Activated CD4-positive, alpha-beta T cell treated with anti-CD3 and anti-CD28 coated beads, Interleukin-2, amount 10 ng/mL, durations not matched to agents 24 days and 14 days (primary cell): Measurements from ENCODE around the gene LORICRIN. TPM values are rescaled to one million over a fixed set of nuclear protein-coding genes. Genes with fewer than 3 reads are reported as not detected.

Experiments
- DNase-seq: peaks from one replicate; pipeline ENCODE4 v3.0.0; 2022
- H3K27ac Mint-ChIP-seq: one replicate; pipeline ENCODE4 v1.8.0; 2022; ENCODE audit warnings: mild to moderate bottlenecking, mixed read lengths
- H3K27me3 Mint-ChIP-seq: one replicate; pipeline ENCODE4 v1.8.0; 2022; ENCODE audit warnings: mixed read lengths
- H3K36me3 Mint-ChIP-seq: one replicate; pipeline ENCODE4 v1.8.0; 2022; ENCODE audit warnings: low read depth, mild to moderate bottlenecking, mixed read lengths
- H3K4me1 Mint-ChIP-seq: one replicate; pipeline ENCODE4 v1.8.0; 2021; ENCODE audit warnings: mixed read lengths
- H3K4me3 Mint-ChIP-seq: one replicate; pipeline ENCODE4 v1.8.0; 2022; ENCODE audit warnings: mild to moderate bottlenecking, moderate library complexity, mixed read lengths
- H3K9me3 Mint-ChIP-seq: one replicate; pipeline ENCODE4 v1.8.0; 2021; ENCODE audit warnings: mixed read lengths
- intact Hi-C: fragments of 100-400 bp; cut with micrococcal nuclease; formaldehyde crosslinking; loops from one replicate; pipeline ENCODE4 v1.15.1; 2023
- total RNA-seq: library from RNA; stranded (reverse); gene quantifications from 2 replicates; pipeline ENCODE4 v1.2.3, GENCODE V29; 2022

Gene LORICRIN
- total RNA-seq, 1 donor from 2014 or later: not detected

GRCh38 chr1:153260585-153261280 lies 1.2 kb downstream of the LORICRIN start:
- Mint-ChIP-seq H3K27me3 (peaks cover 66% of the 10 kb centered on the region), H3K4me1 (peaks cover 18% of the 10 kb centered on the region), H3K36me3 (peaks cover 3% of the 10 kb centered on the region), H3K4me3 (peak overlapping the region; percentile 51), H3K9me3 (no peaks in the 10 kb centered on the region), H3K27ac (peak overlapping the region; percentile 64)
- peak; percentile 64 for DNase-seq
- intact Hi-C loops: no loop called here

DNA sequence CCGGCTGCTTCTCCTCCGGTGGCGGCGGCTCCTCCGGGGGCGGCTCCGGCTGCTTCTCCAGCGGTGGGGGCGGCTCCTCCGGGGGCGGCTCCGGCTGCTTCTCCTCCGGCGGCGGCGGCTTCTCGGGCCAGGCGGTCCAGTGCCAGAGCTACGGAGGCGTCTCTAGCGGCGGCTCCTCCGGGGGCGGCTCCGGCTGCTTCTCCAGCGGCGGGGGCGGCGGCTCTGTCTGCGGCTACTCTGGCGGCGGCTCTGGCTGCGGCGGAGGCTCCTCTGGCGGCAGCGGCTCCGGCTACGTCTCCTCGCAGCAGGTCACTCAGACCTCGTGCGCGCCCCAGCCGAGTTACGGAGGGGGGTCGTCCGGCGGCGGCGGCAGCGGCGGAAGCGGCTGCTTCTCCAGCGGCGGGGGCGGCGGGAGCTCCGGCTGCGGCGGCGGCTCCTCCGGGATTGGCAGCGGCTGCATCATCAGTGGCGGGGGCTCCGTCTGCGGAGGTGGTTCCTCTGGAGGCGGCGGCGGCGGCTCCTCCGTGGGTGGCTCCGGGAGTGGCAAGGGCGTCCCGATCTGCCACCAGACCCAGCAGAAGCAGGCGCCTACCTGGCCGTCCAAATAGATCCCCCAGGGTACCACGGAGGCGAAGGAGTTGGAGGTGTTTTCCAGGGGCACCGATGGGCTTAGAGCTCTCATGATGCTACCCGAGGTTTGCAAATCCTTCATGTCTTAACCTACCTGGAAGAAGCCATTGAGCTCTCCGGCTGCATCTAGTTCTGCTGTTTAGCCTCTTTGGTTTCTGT lies 2.0 kb downstream of the LORICRIN start:
- Mint-ChIP-seq H3K4me3 (peak overlapping the region; percentile 57), H3K27me3 (peaks cover 71% of the 10 kb centered on the region), H3K27ac (no peak overlapping the region), H3K9me3 (no peaks in the 10 kb centered on the region), H3K36me3 (peaks cover 3% of the 10 kb centered on the region), H3K4me1 (peaks cover 18% of the 10 kb centered on the region)
- peak; percentile 67 for DNase-seq
- intact Hi-C loops: no loop called here

DNA sequence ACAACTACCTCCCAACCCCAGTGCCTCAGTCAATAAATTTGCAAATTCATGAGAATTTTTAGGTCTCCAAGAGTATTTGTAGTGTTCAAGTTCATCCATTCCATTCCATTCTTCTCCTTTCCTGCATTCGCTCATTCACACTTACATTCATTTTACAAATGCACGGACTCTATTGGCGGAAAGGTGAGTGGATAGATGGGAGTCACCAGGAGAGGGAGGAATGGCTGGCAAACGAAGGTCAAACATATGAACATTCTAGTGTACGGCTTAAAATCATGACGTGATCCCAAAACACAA lies 2.5 kb downstream of the LORICRIN start:
- intact Hi-C loops: no loop called here
- peak overlapping the region; percentile 57 for H3K4me3 Mint-ChIP-seq
- H3K36me3 Mint-ChIP-seq: peaks cover 3% of the 10 kb centered on the region
- no peak overlapping the region for H3K27ac Mint-ChIP-seq
- peaks cover 18% of the 10 kb centered on the region for H3K4me1 Mint-ChIP-seq
- no peak for DNase-seq
- H3K27me3 Mint-ChIP-seq: peaks cover 77% of the 10 kb centered on the region
- no peaks in the 10 kb centered on the region for H3K9me3 Mint-ChIP-seq

DNA sequence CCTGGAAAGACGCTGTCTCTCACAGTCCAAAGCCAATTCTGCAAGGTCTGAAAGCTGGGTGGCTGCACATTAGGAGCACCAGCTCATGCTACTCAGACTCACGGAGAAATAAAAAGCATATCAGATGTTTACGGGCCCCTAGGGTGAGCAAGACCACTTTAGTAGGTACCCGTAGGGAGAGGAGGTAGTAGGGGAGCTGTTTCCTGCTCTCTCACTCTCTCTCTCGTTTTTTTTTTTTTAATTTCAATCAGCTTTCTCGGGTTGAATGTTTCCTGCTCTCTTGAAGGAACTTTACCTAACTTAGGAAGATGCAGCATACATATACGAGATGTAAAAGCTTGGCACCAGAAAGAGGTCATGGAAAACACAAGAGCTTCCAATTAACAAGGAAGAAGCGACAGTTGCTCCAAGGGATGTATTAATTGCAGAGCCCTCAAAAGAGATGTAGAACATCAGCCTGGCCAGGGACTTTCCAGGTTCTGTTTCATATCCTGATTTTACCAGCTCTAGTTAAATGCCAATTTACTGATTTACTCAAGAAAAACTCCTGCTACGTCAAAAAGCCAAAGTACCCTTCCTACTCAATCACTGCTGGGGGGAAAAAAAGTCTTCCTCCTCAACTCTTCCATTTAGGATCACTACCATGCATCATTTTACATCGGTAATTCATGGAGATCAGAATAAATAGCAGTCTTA lies 3.1 kb downstream of the LORICRIN start:
- peaks cover 3% of the 10 kb centered on the region for H3K36me3 Mint-ChIP-seq
- intact Hi-C loops: no loop called here
- peak overlapping the region; percentile 9 for H3K4me3 Mint-ChIP-seq
- no peaks in the 10 kb centered on the region for H3K9me3 Mint-ChIP-seq
- no peak overlapping the region for H3K27ac Mint-ChIP-seq
- H3K27me3 Mint-ChIP-seq: peaks cover 80% of the 10 kb centered on the region
- H3K4me1 Mint-ChIP-seq: peaks cover 18% of the 10 kb centered on the region
- DNase-seq: no peak

DNA sequence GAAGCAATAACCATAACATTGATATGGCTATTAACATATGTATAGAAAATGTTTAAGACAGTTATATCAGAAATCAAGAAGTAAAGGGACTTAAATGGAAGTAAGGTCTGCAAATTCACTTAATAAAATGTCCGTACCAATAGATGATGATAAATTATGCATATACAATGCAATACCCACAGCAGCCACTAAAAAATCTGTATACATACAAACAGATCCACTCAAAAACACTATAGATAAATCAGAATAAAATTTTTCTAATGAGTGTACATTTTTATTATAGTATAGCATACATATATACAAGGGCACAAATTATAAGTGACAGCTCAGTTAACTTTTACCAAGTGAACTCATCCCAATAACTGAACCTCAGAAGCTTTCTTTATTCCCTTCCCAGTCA lies 6.0 kb downstream of the LORICRIN start:
- H3K9me3 Mint-ChIP-seq: no peaks in the 10 kb centered on the region
- H3K4me3 Mint-ChIP-seq: no peak overlapping the region
- peaks cover 14% of the 10 kb centered on the region for H3K4me1 Mint-ChIP-seq
- intact Hi-C loops: no loop called here
- peaks cover 68% of the 10 kb centered on the region for H3K27me3 Mint-ChIP-seq
- no peak for DNase-seq
- no peak overlapping the region for H3K27ac Mint-ChIP-seq
- H3K36me3 Mint-ChIP-seq: peaks cover 1% of the 10 kb centered on the region

- no peak for DNase-seq
- Mint-ChIP-seq H3K4me3 (no peak overlapping the region), H3K36me3 (no peaks in the 10 kb centered on the region), H3K9me3 (no peaks in the 10 kb centered on the region), H3K4me1 (no peaks in the 10 kb centered on the region), H3K27ac (no peak overlapping the region), H3K27me3 (peaks cover 43% of the 10 kb centered on the region)
- intact Hi-C loops: no loop called here
Measured at GRCh38 chr1:153271711-153272110, 12.2 kb downstream of the LORICRIN start.

GRCh38 chr1:153272186-153272585 lies 12.7 kb downstream of the LORICRIN start:
- H3K27me3 Mint-ChIP-seq: peaks cover 41% of the 10 kb centered on the region
- intact Hi-C loops: no loop called here
- H3K36me3 Mint-ChIP-seq: no peaks in the 10 kb centered on the region
- no peaks in the 10 kb centered on the region for H3K4me1 Mint-ChIP-seq
- H3K4me3 Mint-ChIP-seq: no peak overlapping the region
- H3K27ac Mint-ChIP-seq: no peak overlapping the region
- no peaks in the 10 kb centered on the region for H3K9me3 Mint-ChIP-seq
- no peak for DNase-seq

DNA sequence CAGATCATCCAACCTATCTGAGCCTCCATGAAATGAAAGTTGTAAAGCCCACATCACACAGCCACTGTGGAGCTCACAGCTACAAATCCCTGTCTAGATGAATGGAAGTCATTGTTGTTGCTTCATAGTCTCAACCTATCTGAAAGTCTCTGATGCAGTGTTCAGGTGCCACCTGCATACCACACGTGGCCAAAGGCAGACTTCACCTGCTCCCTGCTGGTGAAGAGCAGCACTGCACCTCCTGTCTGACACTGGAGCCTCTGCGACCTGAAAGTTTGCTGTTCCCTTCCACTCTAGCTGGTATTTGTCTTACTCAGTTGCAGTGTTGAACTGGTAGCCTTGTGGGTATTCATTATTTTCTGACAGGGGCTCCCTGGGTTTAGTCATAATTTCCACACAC lies 18.4 kb downstream of the LORICRIN start:
- Mint-ChIP-seq H3K27me3 (peaks cover 45% of the 10 kb centered on the region), H3K27ac (no peak overlapping the region), H3K36me3 (no peaks in the 10 kb centered on the region), H3K4me3 (no peak overlapping the region), H3K4me1 (no peaks in the 10 kb centered on the region), H3K9me3 (no peaks in the 10 kb centered on the region)
- peak; percentile 77 for DNase-seq
- intact Hi-C loops: no loop called here

GRCh38 chr1:153288634-153289275 lies 29.3 kb downstream of the LORICRIN start:
- Mint-ChIP-seq H3K27ac (no peak overlapping the region), H3K4me1 (peaks cover 3% of the 10 kb centered on the region), H3K36me3 (no peaks in the 10 kb centered on the region), H3K9me3 (no peaks in the 10 kb centered on the region), H3K4me3 (no peak overlapping the region), H3K27me3 (peaks cover 2% of the 10 kb centered on the region)
- DNase-seq: peak; percentile 70
- intact Hi-C loops: no loop called here

DNA sequence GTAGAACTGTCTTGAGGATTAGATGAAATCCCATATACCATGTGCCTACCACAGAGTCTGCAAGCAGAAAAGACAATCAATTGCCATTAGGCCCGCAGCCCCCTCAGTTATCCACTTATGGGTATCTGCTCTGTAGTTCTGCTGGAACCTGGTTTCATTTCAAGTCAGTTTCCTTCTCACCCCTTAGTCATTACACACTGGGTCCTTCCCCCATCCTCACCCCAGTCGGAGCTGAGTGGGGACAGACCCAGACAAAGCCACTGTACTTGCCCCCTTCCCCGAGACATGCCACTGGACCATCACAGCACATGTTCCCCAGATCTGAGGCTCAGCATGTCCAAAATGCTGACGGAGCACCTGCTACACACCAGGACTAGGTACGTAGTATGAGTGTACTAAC lies 32.0 kb downstream of the LORICRIN start:
- Mint-ChIP-seq H3K27me3 (peaks cover 4% of the 10 kb centered on the region), H3K4me3 (no peak overlapping the region), H3K9me3 (no peaks in the 10 kb centered on the region), H3K27ac (no peak overlapping the region), H3K36me3 (no peaks in the 10 kb centered on the region), H3K4me1 (peaks cover 8% of the 10 kb centered on the region)
- no peak for DNase-seq
- intact Hi-C loops: no loop called here

DNA sequence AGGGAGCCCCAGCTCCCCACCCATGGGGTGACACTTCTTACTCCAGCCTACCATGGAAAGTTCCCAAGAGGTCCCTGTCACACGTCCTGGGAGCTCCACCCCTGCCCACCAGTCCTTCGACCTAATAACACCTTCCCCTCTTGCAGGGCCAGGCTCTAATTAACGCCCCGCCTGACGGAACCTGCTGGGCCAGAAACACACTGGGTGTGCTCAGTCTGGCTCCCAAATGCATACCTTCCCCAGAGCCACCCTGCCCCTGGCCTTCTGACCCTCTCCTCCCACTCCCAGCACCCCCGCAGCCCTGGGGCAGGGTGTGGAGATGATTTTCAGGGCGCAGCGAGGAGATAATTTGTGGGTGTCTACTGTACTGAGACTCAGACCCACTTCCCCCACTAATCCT lies 32.7 kb downstream of the LORICRIN start:
- no peak for DNase-seq
- peaks cover 8% of the 10 kb centered on the region for H3K4me1 Mint-ChIP-seq
- H3K27ac Mint-ChIP-seq: no peak overlapping the region
- no peaks in the 10 kb centered on the region for H3K9me3 Mint-ChIP-seq
- no peak overlapping the region for H3K4me3 Mint-ChIP-seq
- intact Hi-C loops: no loop called here
- H3K36me3 Mint-ChIP-seq: no peaks in the 10 kb centered on the region
- peaks cover 4% of the 10 kb centered on the region for H3K27me3 Mint-ChIP-seq

GRCh38 chr1:153292740-153293479 lies 33.4 kb downstream of the LORICRIN start:
- Mint-ChIP-seq H3K36me3 (no peaks in the 10 kb centered on the region), H3K9me3 (no peaks in the 10 kb centered on the region), H3K4me1 (peaks cover 8% of the 10 kb centered on the region), H3K27me3 (peaks cover 4% of the 10 kb centered on the region), H3K27ac (no peak overlapping the region), H3K4me3 (no peak overlapping the region)
- intact Hi-C loops: no loop called here
- no peak for DNase-seq

GRCh38 chr1:153293480-153293775 lies 33.9 kb downstream of the LORICRIN start:
- Mint-ChIP-seq H3K9me3 (no peaks in the 10 kb centered on the region), H3K4me1 (peaks cover 8% of the 10 kb centered on the region), H3K36me3 (no peaks in the 10 kb centered on the region), H3K4me3 (no peak overlapping the region), H3K27me3 (peaks cover 4% of the 10 kb centered on the region), H3K27ac (no peak overlapping the region)
- intact Hi-C loops: no loop called here
- DNase-seq: no peak
